Activated gamma-delta T cell treated with Interleukin-2 at 50 U/mL for 16 hours (primary cell): ENCODE results near the gene SPAG9.

Source experiments
- DNase-seq: peaks from one replicate; pipeline ENCODE4 v3.0.0-alpha.2; 2020

Gene SPAG9

DNA sequence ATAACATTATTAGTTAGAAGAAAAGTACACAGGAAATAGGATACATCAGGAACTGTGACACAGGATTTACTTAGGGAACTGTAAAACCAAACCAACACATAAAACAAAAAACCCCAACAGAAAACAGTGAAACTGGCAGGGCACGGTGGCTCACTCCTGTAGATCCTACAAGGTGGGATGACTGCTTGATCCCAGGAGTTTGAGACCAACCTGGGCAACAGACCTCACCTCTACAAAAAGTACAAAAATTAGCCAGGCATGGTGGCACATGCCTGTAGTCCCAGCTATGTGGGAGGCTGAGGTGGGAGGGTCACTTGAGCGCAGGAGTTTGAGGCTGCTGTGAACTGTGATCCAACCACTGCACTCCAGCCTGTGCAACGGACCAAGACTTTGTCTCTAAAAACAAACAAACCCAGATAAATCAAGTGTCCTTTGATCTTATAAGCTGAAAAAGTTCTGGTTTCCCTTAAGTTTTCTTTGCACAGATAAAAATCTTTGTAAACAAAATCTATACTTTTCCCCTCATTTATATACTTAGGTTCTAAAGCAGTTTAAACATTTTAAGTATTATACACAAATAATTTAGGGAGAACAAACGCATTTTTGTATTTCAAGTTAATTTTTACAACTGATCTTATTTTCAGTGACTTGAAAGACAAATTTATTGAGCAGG, 143.0 kb downstream of the SPAG9 start:
- no peak for DNase-seq

DNA sequence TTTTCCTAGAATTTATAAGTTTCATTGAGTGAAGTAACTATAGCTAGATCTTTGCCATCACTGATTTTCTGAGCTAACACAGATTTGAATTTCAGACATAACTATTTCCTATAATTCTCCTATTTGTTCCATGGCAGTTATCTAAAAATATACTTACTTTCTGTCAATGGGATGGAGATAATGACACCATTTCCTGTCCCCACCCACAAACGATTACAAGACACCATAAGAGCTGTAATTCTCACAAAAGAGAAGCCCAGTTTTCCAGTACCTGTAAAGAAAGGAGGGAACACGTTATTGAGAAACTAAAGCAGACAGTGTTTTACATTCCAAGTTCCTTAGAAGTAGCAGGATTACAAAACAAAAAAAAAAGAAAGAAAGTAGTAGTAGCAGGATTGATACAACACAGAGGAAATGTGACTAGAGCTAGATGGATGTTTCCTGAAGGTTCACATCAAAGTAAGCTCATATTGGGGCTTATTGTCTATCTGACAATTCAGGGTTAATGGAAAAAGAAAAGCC, 143.7 kb downstream of the SPAG9 start:
- no peak for DNase-seq

DNA sequence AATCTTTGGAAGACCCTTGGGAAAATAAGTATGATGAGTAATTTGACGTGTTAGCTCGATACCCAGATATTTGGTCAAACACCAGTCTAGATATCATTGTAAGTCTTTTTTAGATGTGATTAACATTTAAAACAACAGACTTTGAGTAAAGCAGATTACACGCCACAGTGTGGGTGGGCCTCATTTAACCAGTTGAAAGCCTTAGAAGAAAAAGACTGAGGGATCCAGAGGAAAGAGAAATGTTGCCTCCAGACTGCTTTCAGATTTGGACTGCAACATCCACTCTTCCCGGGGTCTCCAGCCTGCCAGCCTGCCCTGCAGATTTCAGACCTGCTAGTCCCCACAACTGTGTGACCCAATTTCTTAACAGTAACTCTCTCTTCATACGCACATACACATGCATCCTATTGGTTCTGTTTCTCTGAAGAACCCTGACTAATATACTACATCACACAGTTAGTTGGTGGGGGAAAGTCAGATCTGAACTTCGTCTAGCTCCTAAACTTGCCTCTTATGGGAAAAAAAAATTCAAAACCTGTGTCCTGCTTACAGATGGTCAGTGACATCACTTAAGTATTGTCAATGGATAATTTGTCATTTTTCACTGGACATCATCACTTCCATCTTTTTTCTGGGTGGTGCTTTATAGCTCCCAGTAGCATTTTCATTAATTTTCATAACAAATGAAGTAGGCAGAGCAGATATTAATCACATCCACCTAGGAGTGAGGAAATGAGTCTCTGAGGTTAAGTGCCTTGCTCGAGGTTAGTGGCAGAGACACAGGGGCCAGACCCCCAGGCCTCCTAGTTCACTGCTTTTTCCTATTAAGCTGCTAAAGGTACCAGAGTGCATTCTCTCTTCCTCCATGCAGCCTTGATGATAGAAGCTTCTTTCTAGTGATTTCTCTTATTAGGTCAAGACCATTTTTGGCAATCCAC, 146.8 kb downstream of the SPAG9 start:
- DNase-seq = no peak

DNA sequence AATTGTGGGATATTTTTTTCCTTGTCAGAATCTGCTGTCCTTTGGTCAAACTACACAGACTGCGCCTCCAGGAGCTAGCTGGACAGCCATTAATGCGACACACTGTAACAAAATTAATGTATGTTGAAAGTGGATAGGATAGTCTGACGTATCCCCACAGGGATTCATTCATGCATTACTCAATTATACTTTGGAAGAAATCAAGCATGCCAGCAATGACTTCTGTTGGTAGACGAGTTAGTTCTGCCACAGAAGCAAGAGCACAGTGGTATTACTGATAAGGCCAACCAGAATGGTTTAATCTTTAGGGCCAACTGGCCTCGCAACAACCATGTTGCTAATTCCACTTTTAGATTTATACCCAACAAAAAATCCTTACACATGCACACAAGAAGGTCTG, 148.1 kb downstream of the SPAG9 start:
- no peak for DNase-seq

DNA sequence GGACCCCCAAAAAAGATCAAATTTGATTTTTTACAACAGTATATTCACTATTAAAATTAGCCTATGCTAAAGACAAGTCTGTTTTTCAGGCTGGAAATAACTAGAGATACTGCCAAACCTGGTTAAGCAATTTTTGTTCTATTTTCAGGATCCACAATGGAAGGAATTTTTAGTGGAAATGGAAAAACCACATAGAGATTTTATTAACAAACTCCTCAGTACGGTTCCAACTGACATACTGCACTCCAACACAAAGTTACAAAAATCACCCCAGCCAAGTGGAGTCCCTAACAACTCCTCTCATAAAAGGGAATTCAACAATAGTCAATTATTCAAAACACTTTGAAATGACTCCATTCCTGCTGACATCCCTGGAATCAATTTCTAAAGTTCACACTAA, 152.9 kb downstream of the SPAG9 start:
- no peak for DNase-seq

DNA sequence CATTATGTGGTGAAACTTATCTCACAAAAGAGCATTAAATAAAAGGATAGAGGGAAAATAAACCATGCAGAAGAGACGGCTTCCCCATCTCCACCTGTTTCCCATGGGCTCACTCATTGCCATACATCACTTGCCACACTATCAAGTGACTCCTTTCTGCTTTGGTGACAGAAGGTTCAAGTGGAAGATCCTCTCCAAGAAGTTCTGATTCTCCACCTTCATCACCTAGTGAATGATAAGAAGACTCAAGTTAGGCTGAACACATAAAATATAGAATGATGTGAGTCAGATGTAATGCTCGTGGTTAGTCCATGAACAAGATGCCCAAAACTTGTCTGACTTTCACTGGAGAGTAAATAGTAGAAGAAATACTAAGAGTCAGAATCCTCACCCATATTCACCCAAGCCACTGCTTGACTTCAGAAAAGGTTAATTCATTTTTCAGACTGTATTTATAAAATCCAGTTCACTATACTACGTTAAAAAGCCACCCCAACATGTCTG, 154.5 kb downstream of the SPAG9 start:
- DNase-seq = no peak

DNA sequence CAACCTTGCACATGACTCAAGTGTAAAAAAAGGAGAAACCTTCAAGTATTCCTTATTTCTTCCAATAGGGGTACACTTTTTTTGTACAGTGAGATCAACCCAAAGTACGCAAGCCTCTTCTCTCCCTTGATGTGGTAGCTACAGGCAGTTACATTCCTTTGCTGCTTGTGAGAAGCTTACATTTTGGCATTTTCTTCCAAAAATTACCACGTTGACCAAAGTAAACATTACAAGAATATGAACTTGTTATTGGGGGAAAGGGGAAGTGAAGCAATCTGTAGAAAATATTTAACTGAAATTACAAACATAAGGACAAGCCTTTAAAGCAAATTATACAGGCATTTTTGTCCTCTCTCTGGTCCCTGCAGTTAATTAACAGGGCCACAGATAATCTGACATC, 157.5 kb downstream of the SPAG9 start:
- DNase-seq = no peak

- DNase-seq = no peak
These were observed 159.1 kb downstream of the SPAG9 start for GRCh38 chr17:50961282-50962220.

DNA sequence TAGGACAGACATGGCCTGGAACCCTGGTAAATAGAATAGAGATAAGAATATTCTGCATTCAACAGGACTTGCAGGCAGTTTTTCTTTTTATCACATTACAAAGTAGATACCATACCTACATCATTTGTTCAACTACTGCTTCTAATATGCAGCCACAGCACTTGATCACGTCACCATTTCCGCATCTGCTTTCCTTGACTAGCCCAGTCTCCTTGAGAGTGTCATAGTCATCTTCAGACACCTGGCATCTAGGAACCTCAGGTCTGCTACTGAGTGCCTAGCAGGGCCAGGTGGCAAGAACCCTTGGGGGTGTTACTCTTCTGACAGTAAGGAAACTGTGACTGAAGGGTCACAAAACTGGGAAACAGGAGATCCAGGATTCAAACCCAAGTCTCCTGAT, 161.3 kb downstream of the SPAG9 start:
- DNase-seq = no peak

GRCh38 chr17:50957600-50958575, 162.8 kb downstream of the SPAG9 start:
- DNase-seq = no peak

- DNase-seq = peak; percentile 63
These were observed 163.7 kb downstream of the SPAG9 start for GRCh38 chr17:50956750-50957523.

DNA sequence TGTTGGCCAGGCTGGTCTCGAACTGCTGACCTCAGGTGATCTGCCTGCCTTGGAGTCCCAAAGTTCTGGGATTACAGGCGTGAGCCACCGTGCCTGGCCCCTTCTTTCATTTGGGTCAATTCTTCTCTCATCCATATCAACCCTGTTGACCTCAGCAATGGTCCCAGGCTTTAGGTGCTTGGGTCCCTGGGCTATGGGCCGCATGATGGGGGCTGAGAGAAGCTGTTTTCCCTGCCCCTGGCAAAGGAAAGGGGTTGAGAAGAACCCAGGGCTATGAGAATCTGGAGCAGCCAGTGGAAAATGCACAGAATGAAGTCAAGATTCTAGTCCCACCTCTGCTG, 164.3 kb downstream of the SPAG9 start:
- DNase-seq = no peak

- DNase-seq = no peak
These were observed 165.0 kb downstream of the SPAG9 start for GRCh38 chr17:50955667-50956120.

DNA sequence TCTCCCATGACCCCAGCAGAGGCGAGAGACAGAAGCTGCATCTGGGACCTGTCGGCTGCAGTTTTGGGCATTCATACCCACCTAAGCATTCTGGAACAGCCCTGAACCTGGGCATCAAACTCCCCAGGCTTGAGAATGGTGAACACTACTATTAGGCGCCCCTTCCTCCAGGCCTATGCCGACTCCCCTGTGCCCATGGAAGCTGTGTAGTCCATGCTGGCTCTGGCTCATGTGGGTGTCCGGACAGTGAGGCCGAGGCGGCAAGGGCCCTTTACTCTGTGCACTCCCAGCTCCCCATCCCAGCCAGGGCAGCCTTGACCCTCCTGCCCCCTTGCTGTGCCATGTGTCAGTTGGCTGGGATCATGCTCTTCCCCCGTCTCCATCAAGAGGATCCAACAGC, 165.5 kb downstream of the SPAG9 start:
- DNase-seq = no peak

- no peak for DNase-seq
These were observed 166.0 kb downstream of the SPAG9 start for GRCh38 chr17:50954641-50955121.

DNA sequence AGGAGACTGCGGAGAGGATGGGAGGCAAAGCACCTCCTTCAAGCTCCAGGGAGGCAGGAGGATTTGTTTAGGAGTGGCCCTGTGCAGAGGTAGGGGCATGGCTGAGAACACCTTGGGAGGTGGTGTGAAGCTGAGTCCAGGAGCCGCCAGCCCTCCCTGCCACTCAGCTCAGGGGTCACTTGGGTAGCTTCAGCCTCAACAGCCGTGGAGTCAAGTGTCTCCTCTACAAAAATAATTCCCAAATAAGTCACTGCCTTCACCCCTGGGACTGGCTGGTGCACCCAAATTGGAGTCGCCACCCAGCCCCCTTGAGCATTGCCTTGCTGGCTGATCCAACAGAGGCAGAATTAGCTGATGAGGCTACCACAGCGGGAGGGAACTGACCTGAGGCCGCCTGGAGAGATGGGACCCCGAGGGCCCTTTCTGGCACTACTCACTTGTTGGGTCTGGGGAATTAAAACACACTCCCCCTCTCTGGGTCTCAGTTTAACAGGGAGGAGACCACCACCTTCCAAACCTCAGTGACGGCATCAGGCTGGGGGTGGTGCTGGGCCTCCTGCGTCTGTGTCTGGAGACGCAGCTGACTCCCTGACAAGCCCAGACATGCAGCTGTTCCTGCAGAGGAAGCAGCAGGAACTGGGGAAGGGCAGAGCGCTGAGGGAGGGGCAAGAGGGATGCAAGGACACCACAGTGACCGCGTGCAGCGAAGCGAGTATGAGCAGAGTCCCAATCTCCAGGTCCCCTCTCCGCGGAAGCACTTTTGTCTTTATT, 166.7 kb downstream of the SPAG9 start:
- no peak for DNase-seq

- no peak for DNase-seq
These were observed 167.2 kb downstream of the SPAG9 start for GRCh38 chr17:50953518-50953830.

GRCh38 chr17:50952889-50953288, 167.8 kb downstream of the SPAG9 start:
- no peak for DNase-seq

GRCh38 chr17:50952013-50952412, 168.7 kb downstream of the SPAG9 start:
- DNase-seq = no peak
